KG1 (cell line): ENCODE results near the gene GPC6.

Source experiments
- DNase-seq: peaks from one replicate; lab custom pipeline; 2025; lab: John Stamatoyannopoulos, UW

The GPC6 gene

GRCh38 chr13:93975242-93975641 lies 748.6 kb downstream of the GPC6 start:
- no peak for DNase-seq

GRCh38 chr13:93976528-93976927 lies 749.9 kb downstream of the GPC6 start:
- no peak for DNase-seq

- DNase-seq = no peak
These were observed 751.4 kb downstream of the GPC6 start for GRCh38 chr13:93977986-93978385.

GRCh38 chr13:93981426-93981977 lies 754.9 kb downstream of the GPC6 start:
- DNase-seq = no peak

DNA sequence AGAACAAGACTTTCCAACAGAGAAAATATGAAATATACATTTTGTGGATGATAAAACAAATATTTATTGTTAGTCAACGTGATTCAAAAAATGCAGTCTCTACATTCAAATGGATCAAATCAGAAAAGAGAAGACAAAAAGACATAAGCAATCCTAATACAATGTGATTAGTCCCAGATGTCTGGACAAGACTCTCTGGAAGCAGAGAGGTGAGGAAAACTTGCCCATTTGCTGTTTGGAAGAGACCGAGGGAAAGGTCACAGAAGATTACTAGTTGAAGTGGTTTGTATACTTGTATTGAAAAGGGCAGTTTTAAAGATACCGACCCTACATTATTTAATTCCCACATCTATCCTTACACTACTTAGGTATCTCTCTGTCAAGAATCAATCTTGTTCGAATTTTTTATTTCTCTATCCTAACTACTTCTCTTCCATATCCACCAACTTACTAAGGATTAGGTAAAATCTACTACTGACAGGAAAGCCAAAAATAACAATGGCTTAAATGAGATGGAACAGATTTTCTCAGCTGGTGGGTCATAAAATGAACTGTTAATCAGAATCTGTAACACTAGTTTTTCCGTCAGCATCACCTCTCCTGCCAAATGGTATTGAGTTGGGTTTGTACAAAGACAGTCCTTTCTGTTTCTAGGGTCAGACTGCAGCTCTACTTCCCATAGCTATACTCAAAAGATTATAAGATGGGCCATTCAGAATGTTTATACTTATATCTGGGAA lies 755.7 kb downstream of the GPC6 start:
- no peak for DNase-seq

DNA sequence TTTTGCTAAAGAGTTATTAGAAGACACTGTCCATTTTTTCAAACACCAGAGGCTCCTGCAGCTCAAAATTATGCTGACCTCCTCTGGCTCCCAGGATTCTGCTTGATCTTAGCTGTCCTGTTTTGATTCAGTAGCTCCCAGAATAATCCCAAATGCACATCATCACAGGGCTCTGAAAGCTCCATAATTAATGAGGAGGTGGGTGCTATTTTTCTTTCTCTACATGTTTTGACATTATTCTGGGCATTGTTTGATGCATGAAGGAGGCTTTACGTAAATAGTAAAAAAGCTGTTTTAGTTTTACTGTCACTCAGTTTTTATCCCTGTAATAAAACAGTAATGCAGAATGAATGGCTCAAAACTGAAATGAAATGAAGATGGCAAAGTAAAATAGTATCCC lies 757.4 kb downstream of the GPC6 start:
- DNase-seq = no peak

DNA sequence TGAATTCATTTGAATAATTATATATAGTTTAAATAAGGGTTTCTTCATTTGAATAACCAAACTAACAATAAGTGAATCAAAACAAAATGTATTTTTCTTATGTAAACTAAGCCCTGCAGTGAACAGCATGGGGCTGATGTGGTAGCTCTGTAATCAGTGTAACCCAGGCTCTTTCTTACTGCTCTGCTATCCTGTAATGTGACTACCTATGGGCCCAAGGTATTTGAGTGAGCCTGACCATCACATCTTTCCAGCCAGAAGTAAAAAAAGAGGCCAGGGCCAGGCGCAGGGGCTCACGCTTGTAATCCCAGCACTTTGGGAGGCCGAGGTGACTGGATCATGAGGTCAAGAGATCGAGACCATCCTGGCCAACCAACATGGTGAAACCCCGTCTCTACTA lies 758.3 kb downstream of the GPC6 start:
- DNase-seq = no peak

GRCh38 chr13:93987458-93987857 lies 760.9 kb downstream of the GPC6 start:
- DNase-seq = no peak

- no peak for DNase-seq
These were observed 765.0 kb downstream of the GPC6 start for GRCh38 chr13:93991569-93991968.

DNA sequence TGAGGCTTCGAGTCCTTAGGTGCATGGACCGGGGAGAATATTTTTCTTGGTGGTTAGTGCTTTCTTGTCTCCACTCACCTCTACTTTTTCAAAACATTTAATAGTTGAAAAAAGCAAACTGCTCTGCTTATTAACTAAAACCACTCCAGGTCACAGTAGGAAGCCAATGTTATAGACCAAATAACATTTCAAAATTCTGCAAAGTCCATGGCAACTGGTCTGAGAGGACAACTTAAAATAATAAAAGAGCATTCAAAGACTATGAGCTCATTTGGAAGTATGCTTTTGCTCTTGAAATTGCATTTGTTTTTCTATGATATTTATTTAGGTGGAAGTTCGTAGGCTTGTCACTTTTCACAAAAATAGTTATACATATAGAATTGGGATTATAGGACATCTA lies 769.9 kb downstream of the GPC6 start:
- DNase-seq = no peak

- no peak for DNase-seq
These were observed 779.7 kb downstream of the GPC6 start for GRCh38 chr13:94006296-94006695.

DNA sequence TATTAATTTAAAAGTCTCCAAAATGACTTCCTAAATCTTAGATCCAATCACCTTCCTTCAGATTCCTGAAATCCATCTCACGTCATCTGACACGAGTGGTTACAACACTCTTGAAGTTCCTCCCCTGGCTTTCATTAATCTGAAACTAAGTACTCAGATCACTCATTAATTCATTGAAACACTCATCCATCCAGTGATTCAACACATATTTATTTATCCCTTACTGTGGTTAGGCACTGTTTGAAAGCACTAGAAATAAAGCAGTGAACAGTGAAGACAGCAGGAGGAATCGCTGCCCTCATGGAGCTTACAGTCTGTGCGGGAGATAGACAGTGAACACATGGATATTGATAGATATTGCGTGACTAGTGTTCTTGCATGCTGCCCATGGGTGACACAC lies 780.5 kb downstream of the GPC6 start:
- DNase-seq = no peak

DNA sequence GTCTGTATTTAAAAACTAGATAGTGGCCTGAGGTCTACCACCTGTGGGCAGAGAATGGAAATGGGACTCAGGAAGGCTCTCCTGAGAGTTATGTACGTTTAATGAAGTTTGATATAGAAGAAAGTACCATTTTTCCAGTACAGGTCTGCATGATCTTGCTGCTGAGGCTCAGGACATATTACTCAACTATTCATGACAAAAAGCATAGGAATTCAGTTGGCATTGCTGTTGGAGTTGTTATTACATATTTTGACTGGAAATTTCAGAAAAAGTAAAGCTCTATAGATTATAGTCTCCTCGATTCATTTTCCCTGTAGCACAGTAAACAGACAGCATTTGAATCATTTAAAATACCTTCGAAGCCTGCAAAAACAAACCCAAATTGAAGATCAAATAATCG lies 783.1 kb downstream of the GPC6 start:
- DNase-seq = no peak

DNA sequence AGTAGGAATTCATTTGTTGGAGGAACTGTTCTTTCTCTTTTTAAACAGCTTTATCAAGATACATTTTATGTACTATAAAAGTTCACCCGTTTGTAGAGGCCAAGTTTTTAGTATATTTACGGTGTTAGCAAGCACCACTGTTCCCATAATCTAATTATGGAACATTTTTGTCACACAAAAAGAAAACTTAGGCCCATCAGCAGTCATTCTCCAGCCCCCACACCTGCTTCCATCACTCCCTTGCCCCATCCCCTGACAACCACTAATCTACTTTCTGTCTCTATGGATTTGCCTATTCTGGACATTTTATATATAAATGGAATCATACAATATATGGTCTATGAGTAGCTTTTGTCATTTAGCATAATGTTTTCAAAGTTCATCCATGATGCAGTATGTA lies 787.9 kb downstream of the GPC6 start:
- DNase-seq = no peak

- DNase-seq = no peak
These were observed 793.8 kb downstream of the GPC6 start for GRCh38 chr13:94020426-94020825.

GRCh38 chr13:94020833-94021232 lies 794.2 kb downstream of the GPC6 start:
- no peak for DNase-seq

DNA sequence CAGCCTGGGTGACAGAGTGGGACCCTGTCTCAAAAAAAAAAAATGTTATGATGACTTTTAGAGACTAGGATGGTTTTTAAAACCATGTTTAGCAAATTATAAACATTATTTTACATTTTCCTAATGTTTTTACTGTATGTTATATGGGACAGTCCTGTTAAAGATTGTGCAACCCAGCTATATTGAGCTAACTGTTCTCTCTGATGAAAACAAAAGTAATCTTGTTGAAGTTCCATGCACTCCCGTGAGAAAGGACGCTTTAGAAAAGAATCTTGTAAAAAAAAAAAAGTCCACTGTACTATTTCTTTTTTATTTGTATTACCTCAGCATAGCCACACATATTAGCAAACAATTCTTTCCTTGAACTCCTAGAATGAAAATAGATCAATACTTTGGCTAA lies 801.6 kb downstream of the GPC6 start:
- no peak for DNase-seq

DNA sequence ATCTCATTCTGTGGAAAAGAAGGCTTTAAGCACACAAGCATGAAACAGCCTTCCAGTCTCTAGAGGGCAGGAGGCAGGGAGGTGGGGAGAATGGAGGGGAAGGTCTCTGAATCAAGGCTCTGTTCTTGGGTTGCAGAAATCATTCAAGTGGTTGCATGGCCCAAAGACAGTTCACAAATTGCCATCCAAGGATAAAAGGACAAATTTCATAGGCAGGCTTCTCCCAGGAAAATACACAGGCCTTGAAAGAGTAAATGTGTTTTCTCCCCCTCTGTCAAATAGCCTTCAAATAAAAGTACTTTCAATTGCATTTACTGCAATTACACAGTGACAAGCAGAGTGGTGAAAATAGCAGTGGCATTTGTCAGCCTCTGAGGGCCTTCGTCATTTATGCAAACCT lies 802.0 kb downstream of the GPC6 start:
- no peak for DNase-seq

GRCh38 chr13:94030415-94031119 lies 804.0 kb downstream of the GPC6 start:
- no peak for DNase-seq

DNA sequence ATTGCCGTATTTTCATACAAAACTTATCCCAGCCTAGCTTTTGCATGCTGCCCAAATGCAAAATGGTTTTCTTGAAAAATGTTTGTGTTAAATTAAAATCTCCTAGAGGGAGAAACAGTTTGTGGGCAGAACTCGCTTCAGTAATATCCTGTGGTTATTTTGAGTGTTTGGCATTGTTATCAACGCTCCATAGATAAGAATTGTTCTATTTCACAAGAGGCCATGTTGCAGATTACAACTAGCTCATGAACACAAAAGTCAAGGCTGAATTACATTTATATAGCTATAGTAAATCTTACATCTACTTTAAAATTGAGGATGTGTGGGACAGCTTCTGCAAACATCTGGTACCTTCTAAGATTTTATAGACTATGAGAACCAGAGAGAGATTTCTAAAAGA lies 805.0 kb downstream of the GPC6 start:
- no peak for DNase-seq

GRCh38 chr13:94033098-94033497 lies 806.5 kb downstream of the GPC6 start:
- DNase-seq = no peak

GRCh38 chr13:94033830-94034642 lies 807.4 kb downstream of the GPC6 start:
- no peak for DNase-seq

DNA sequence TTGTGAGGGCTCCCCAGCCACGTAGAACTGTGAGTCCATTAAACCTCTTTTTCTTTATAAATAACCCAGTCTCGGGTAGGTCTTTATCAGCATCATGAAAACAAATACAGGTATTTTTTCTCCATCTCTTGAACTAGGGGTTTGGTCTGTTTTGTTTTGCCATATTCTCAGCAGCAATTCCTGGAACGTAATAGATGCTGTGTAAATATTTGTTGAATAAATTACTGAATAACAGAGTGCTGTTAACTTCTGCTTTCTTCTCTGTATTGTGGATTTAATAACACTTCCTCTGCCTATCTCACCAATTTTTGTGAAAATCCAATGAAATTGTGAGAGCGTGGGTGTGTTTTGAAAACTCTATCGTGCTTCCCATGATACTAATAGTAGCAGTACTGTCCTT lies 823.4 kb downstream of the GPC6 start:
- no peak for DNase-seq
